Lung (tissue), 12 donors: ENCODE data around the gene ZNF326. TPM values are rescaled to one million over a fixed set of nuclear protein-coding genes. Genes with fewer than 3 reads are reported as not detected.

Experiments used
- ATAC-seq: fragments of 200-7000 bp; cut with Tn5 transposase; one replicate; pipeline ENCODE4 v1.9.1; 2020; ENCODE audit warnings: moderate number of reproducible peaks; ENCODE audit not compliant: insufficient read depth, low FRiP score
- DNase-seq, 3 donors: peaks; one replicate each; pipeline ENCODE4 v3.0.0-alpha.2; 2013 to 2017
- H3K27ac ChIP-seq, 2 donors: one replicate each; pipeline ENCODE4 v1.5.1; 2013; ENCODE audit warnings: mild to moderate bottlenecking in 2 of 2, moderate library complexity in 2 of 2, control low read depth in 1 of 2, inconsistent platforms in 1 of 2, low read depth in 1 of 2, low read length in 1 of 2
- H3K27me3 ChIP-seq, 3 donors: one replicate each; pipeline ENCODE4 v1.5.1; 2013; ENCODE audit warnings: low read length in 2 of 3; ENCODE audit not compliant: control insufficient read depth in 3 of 3, insufficient read depth in 3 of 3
- H3K36me3 ChIP-seq, 4 donors: one replicate each; pipeline ENCODE4 v1.5.1; 2013; ENCODE audit warnings: low read length in 4 of 4, mild to moderate bottlenecking in 1 of 4, moderate library complexity in 1 of 4; ENCODE audit not compliant: control insufficient read depth in 4 of 4, insufficient read depth in 4 of 4
- H3K4me1 ChIP-seq, 5 donors: one replicate each; pipeline ENCODE4 v1.5.1; 2013; ENCODE audit warnings: low read length in 5 of 5, mild to moderate bottlenecking in 2 of 5, moderate library complexity in 1 of 5; ENCODE audit not compliant: control insufficient read depth in 5 of 5, insufficient read depth in 5 of 5
- H3K4me3 ChIP-seq: one replicate; pipeline ENCODE4 v1.5.1; 2013; ENCODE audit warnings: mild to moderate bottlenecking, control low read depth, moderate library complexity
- H3K9ac ChIP-seq, 2 donors: one replicate each; pipeline ENCODE4 v1.5.1; 2013; ENCODE audit warnings: low read length in 2 of 2, control low read depth in 1 of 2; ENCODE audit not compliant: insufficient read depth in 1 of 2
- H3K9me3 ChIP-seq, 4 donors: one replicate each; pipeline ENCODE4 v1.5.1; 2013; ENCODE audit warnings: low read length in 3 of 4, mild to moderate bottlenecking in 1 of 4, moderate library complexity in 1 of 4; ENCODE audit not compliant: control insufficient read depth in 4 of 4, insufficient read depth in 3 of 4
- WGBS, 2 donors: extraction: QIAGEN DNeasy Blood & Tissue Kit; methylation state at CpG; one replicate each; pipeline ENCODE4 v1.1.7; 2013; 5-methylcytosine and 5-hydroxymethylcytosine counted together
- polyA plus RNA-seq, 2 donors: library from polyadenylated mRNA; stranded (reverse); fragments of 200-250 nt; gene quantifications; one replicate each; pipeline ENCODE4 v1.2.1, GENCODE V29; 2013
- total RNA-seq, 2 donors: library from RNA; depleted of rRNA in 1 of 2; stranded (reverse); fragments of >200 nt in 1 of 2; gene quantifications; one replicate each; pipeline ENCODE4 v1.2.1, GENCODE V29; 2014 to 2021
- TF ChIP-seq, protein P1 (sequence below): IDR thresholded peaks from 2 replicates; pipeline ENCODE4 v1.5.1; 2012; ENCODE audit warnings: mild to moderate bottlenecking; ENCODE audit errors: control extremely low read depth, extremely low read depth
- donor health status: control.
- donor health status: control.
- donor health status: Bipolar disorder and iron deficiency.
- donor health status: healthy.
- donor health status: DM: yes; HTN: yes; CAD: no.

The ZNF326 gene
- total and polyA plus RNA-seq, 4 donors = 7.2 to 47.1 (median 13.8) TPM

DNA sequence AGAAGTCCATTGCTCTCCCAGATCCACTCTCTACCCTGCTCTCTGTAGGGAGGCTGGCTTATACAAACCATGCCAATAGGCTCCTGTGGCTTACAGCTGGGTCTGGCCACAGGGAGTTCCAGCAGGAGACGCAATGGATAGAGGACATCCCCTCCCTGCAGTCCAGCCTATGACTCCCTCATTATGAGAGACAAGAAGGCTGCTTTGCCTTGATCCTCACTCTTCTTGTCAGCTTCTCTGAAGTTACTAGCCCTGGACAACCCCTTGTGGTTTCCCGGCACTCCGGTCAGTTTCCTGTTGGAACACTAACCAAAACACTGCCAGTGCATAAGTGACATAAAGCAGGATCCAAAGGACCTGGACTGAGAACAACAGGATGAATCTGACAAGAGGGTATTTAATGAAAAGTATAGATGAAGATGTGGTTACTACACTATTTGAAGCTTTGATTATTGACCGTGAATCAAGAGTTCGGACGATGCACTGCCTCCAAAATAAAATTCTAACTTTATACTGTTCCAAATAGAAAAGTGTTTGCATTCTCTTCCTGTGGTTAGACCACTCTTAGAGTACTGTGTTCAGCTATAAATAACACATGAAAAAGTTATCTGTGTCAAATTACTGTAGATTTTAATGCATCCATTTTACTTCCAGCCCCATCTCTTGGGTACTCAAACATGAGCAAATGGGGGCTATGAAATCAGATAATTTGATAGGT, 32.7 kb upstream of the ZNF326 start:
- no peaks in the 10 kb centered on the region for H3K36me3 ChIP-seq
- no peaks in the 10 kb centered on the region for H3K27me3 ChIP-seq
- H3K27ac ChIP-seq = no peak overlapping the region
- H3K9me3 ChIP-seq = peaks cover 0 to 3% (median 1%) of the 10 kb centered on the region in 4 donors
- no peak for DNase-seq
- no peak for ATAC-seq
- TF ChIP-seq, protein P1, sequence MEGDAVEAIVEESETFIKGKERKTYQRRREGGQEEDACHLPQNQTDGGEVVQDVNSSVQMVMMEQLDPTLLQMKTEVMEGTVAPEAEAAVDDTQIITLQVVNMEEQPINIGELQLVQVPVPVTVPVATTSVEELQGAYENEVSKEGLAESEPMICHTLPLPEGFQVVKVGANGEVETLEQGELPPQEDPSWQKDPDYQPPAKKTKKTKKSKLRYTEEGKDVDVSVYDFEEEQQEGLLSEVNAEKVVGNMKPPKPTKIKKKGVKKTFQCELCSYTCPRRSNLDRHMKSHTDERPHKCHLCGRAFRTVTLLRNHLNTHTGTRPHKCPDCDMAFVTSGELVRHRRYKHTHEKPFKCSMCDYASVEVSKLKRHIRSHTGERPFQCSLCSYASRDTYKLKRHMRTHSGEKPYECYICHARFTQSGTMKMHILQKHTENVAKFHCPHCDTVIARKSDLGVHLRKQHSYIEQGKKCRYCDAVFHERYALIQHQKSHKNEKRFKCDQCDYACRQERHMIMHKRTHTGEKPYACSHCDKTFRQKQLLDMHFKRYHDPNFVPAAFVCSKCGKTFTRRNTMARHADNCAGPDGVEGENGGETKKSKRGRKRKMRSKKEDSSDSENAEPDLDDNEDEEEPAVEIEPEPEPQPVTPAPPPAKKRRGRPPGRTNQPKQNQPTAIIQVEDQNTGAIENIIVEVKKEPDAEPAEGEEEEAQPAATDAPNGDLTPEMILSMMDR = no peak
- H3K9ac ChIP-seq = no peak overlapping the region
- WGBS, 2 donors = 45% methylated on average over 6 of the region's 6 CpGs
- H3K4me3 ChIP-seq = no peak overlapping the region
- peaks cover 0 to 3% (median 0%) of the 10 kb centered on the region in 5 donors for H3K4me1 ChIP-seq

DNA sequence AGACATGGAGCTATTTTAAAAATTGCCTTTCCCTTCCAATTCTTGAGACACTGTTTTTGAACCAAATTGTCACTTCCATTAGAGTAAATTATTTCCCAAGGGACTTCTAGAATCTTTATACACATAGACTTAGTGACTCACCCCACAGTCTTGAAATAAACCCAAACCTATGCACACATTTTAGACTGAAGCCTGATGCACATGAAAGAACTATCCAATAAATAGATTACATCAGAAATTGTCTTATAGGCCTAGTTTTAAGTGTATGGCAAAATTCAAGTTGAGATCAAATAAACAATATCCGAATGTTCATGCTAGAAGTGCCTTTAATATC, 32.2 kb upstream of the ZNF326 start:
- H3K9me3 ChIP-seq = peaks cover 0 to 3% (median 1%) of the 10 kb centered on the region in 4 donors
- WGBS, 2 donors = 88 to 92% methylated on average over 1 of the region's 1 CpG
- H3K27me3 ChIP-seq = no peaks in the 10 kb centered on the region
- peaks cover 0 to 3% (median 0%) of the 10 kb centered on the region in 5 donors for H3K4me1 ChIP-seq
- H3K9ac ChIP-seq = no peak overlapping the region
- no peak overlapping the region for H3K4me3 ChIP-seq
- H3K36me3 ChIP-seq = no peaks in the 10 kb centered on the region
- DNase-seq = no peak
- no peak for ATAC-seq
- TF ChIP-seq, protein P1 = no peak
- no peak overlapping the region for H3K27ac ChIP-seq

DNA sequence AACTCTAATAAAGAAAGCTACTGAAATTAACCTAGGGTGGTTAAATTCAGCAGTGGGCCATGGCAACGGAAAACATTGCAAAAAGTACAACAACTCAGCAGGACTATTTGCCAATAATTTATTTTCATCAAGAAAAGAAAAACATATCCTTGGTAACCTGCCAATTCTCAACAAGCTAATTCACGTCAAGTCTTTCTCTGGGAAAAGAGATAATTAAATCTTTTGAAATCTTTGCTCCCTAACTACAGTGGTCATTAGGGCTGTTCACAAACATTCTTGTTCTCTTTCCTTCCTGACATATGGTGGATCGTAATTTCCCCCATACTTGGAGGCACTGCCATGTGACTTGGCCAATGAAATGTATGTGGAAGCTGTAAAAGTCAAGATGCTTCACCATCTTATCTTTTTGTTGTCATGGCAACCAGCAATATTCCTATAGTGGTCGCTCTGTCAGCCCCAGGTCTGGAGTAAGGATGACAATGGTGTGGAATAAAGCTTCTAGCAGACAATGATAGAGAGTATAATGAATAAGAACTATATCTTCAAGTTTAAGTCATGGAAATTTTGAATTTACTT, 29.6 kb upstream of the ZNF326 start:
- Histone ChIP-seq H3K4me1 (peaks cover 0 to 3% (median 0%) of the 10 kb centered on the region in 5 donors), H3K36me3 (no peaks in the 10 kb centered on the region), H3K27ac (no peak overlapping the region), H3K27me3 (no peaks in the 10 kb centered on the region), H3K9ac (no peak overlapping the region), H3K9me3 (peaks cover 0 to 3% (median 1%) of the 10 kb centered on the region in 4 donors), H3K4me3 (no peak overlapping the region)
- ATAC-seq (no peak), DNase-seq (peak in 2 of 3 donors; percentile 30 to 42)
- TF ChIP-seq, protein P1 = no peak
- WGBS, 2 donors = 68 to 77% methylated on average over 4 of the region's 4 CpGs
